ENCODE measurements around the gene HAUS5.

DNA sequence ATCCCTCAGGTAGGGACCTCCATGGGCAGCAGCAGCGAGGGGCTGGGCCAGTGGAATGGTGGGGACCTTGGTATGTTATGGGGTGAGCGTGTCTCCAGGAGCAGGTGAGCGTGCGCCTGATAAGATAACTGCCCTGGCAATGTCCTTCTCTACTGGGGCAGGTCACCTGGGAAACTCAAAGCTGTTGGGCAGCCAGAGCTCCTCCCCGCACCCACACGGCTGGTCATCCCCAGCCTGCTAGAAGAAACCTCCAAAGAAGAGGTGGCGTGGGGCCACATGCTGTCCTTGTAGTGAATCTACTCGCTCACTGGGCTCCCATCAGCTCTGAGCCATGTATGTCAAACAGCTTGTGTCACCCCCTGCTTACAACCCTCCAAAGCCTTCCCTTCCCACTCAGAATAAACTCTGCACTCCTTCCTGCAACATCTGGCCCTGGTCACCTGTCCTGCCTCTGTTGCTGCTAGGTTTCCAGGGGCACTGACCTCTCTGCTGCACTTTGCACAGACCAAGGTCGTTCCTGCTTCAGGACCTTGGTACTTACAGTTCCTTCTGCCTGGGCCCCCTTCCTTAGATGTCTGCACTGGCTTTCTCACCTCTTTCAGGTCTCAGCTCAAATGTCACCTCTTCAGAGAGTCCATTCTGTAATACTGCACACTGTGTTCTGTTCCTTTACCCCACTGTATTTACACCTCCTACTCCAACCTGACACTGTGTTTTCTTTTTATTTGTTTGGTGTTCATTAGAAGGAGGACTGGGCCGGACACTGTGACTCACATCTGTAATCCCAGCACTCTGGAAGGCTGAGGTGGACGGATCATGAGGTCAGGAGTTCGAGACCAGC is 47.3 kb upstream of the HAUS5 start:
- no peak for TF ChIP-seq POLR2A (IDR thresholded peaks at IDR 0.05; ENCODE audit: extremely low read depth, insufficient read length)
- TF ChIP-seq, protein P1, sequence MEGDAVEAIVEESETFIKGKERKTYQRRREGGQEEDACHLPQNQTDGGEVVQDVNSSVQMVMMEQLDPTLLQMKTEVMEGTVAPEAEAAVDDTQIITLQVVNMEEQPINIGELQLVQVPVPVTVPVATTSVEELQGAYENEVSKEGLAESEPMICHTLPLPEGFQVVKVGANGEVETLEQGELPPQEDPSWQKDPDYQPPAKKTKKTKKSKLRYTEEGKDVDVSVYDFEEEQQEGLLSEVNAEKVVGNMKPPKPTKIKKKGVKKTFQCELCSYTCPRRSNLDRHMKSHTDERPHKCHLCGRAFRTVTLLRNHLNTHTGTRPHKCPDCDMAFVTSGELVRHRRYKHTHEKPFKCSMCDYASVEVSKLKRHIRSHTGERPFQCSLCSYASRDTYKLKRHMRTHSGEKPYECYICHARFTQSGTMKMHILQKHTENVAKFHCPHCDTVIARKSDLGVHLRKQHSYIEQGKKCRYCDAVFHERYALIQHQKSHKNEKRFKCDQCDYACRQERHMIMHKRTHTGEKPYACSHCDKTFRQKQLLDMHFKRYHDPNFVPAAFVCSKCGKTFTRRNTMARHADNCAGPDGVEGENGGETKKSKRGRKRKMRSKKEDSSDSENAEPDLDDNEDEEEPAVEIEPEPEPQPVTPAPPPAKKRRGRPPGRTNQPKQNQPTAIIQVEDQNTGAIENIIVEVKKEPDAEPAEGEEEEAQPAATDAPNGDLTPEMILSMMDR (IDR thresholded peaks at IDR 0.05; ENCODE audit: low read depth, low read length): no peak
- TF ChIP-seq, protein P2, sequence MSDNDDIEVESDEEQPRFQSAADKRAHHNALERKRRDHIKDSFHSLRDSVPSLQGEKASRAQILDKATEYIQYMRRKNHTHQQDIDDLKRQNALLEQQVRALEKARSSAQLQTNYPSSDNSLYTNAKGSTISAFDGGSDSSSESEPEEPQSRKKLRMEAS (IDR thresholded peaks at IDR 0.05; ENCODE audit: low read depth, low read length): no peak
- no peak for TF ChIP-seq MYC (IDR thresholded peaks at IDR 0.05; ENCODE audit: low read depth, low read length)

Data from NB4 (cell line).